Activated CD4-positive, alpha-beta memory T cell treated with anti-CD3 and anti-CD28 coated beads, Interleukin-2, amount 10 ng/mL, durations not matched to agents 7 days and 5 days (primary cell): ENCODE results near the gene DCST1. TPM values are rescaled to one million over a fixed set of nuclear protein-coding genes. Genes with fewer than 3 reads are reported as not detected.

Experiments
- CTCF ChIA-PET: fragments of 350-600 bp; sonication (Branson Sonifier 250); formaldehyde crosslinking; loops from one replicate; lab custom pipeline; 2021; ENCODE audit warnings: antibody characterized with exemption, inconsistent platforms; lab: Charles Lee
- POLR2A ChIA-PET: fragments of 350-600 bp; sonication (Branson Sonifier 250); formaldehyde crosslinking; loops from one replicate; lab custom pipeline; 2021; ENCODE audit warnings: antibody characterized with exemption; lab: Charles Lee
- DNase-seq: peaks from one replicate; pipeline ENCODE4 v3.0.0-alpha.2; 2020
- H3K27ac Mint-ChIP-seq: one replicate; pipeline ENCODE4 v1.8.0; 2021; ENCODE audit warnings: mild to moderate bottlenecking, mixed read lengths
- H3K27me3 Mint-ChIP-seq: one replicate; pipeline ENCODE4 v1.8.0; 2021; ENCODE audit warnings: mixed read lengths
- H3K36me3 Mint-ChIP-seq: one replicate; pipeline ENCODE4 v1.8.0; 2021; ENCODE audit warnings: low read depth, mixed read lengths
- H3K4me1 Mint-ChIP-seq: one replicate; pipeline ENCODE4 v1.8.0; 2021; ENCODE audit warnings: mixed read lengths
- H3K4me3 Mint-ChIP-seq: one replicate; pipeline ENCODE4 v1.8.0; 2021; ENCODE audit warnings: mild to moderate bottlenecking, mixed read lengths
- H3K9me3 Mint-ChIP-seq: one replicate; pipeline ENCODE4 v1.8.0; 2021; ENCODE audit warnings: mixed read lengths
- total RNA-seq, 2 experiments: library from RNA; stranded (reverse); gene quantifications; one replicate each; pipeline ENCODE4 v1.2.3, GENCODE V29; 2021

The DCST1 gene
- total RNA-seq, 2 experiments from 2014 or later, result not detected

DNA sequence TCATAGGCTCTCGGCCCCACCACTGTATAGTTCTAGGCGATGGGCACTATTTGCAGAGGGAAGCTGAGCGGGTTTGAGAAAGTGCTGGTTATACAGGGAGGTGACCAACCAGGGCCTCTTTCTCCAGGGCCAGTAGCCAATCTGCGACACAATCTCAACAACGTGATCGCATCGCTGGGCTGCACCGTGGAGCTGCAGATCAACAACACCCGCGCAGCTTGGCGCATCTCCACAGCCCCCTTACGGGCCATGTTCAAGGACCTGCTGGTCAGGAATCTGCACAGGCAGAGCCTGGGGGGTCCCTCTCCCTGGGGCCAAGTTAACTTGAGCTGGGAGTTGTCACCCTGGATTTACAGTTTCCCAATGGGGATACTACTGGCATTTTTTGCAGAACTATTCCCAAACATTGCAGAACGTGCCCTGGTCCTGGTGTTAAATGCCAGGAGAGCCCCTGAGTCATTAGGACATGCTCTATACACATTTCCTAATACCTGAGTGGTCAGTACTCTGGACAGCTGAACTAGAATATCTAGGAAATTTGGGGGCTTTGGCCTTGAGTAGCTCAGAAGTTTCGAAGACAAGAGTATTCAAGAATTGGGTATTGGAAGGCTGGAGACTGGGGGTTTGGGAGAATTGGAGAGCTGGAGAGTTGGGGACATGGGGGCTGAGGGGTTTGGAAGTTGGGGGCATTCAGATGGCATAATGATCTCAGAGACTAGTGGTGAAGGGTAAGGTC lies 6.9 kb downstream of the DCST1 start:
- peaks cover 14% of the 10 kb centered on the region for H3K27me3 Mint-ChIP-seq
- H3K27ac Mint-ChIP-seq, result no peak overlapping the region
- no peak overlapping the region for H3K4me3 Mint-ChIP-seq
- no peaks in the 10 kb centered on the region for H3K9me3 Mint-ChIP-seq
- no peaks in the 10 kb centered on the region for H3K36me3 Mint-ChIP-seq
- H3K4me1 Mint-ChIP-seq, result peaks cover 18% of the 10 kb centered on the region
- no peak for DNase-seq
- POLR2A ChIA-PET, result interaction anchor here (2.1 kb wide), 1 partner anchor 11 kb away, joined by 9 read pairs; the partner anchor contains the start of gene ADAM15
- CTCF ChIA-PET, result interaction anchor here (1.0 to 12.9 kb wide), 4 partner anchors 11 to 57 kb away, joined by 3 to 107 read pairs (median 10); partner anchors contain the start of genes ADAM15 and FLAD1

DNA sequence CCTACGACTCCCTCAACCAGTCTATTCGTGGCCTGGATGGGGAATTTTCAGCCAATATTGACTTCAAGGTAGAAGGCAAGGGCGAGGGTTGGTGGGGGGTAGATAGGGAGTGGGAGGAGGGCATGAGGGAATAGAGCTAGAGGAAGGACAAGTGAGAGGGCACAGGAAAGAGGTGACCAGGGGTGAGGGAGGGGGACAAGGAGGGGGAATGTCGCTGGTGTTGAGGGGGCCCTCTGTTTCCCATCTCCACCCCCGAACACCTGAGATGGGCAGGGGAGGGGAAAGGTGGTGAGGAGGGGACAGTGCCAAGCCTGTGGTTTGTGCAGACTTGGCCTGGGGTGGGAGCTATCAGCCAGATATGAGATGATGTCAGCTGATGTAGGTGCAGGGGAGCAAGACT lies 9.2 kb downstream of the DCST1 start:
- H3K9me3 Mint-ChIP-seq, result no peaks in the 10 kb centered on the region
- H3K4me3 Mint-ChIP-seq, result no peak overlapping the region
- H3K4me1 Mint-ChIP-seq, result peaks cover 18% of the 10 kb centered on the region
- ChIA-PET CTCF (interaction anchor here (1.3 to 12.9 kb wide), 6 partner anchors 9 to 47 kb away, joined by 3 to 107 read pairs (median 16); partner anchors contain the start of gene ADAM15), POLR2A (interaction anchor here (2.4 kb wide), 1 partner anchor 42 kb away, joined by 7 read pairs; no protein-coding TSS in a partner anchor)
- H3K27ac Mint-ChIP-seq, result no peak overlapping the region
- H3K27me3 Mint-ChIP-seq, result peaks cover 12% of the 10 kb centered on the region
- DNase-seq, result no peak
- no peaks in the 10 kb centered on the region for H3K36me3 Mint-ChIP-seq

DNA sequence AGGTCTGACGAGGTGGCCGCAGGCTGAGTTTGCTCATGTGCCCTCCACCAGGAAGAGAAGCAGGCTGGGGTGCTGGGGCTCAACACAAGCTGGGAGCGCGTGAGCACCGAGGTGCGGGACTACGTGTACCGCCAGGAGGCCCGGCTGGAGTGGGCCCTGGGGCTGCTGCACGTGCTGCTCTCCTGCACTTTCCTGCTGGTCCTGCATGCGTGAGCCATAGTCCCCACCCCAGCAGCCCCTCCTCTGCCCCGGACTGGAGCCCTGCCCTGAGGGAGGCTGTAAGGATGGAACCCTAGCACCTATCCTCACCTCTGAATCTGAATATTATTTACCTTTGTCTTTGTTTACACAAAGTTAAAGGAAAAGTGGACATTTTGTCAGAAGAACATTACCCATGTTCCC lies 9.7 kb downstream of the DCST1 start:
- peaks cover 18% of the 10 kb centered on the region for H3K4me1 Mint-ChIP-seq
- no peak overlapping the region for H3K27ac Mint-ChIP-seq
- ChIA-PET CTCF (interaction anchor here (0.7 to 12.9 kb wide), 13 partner anchors 15 to 483 kb away, joined by 3 to 107 read pairs (median 3); partner anchors contain the start of genes EFNA4 and KRTCAP2), POLR2A (interaction anchor here (2.4 kb wide), 1 partner anchor 42 kb away, joined by 7 read pairs; no protein-coding TSS in a partner anchor)
- no peak for DNase-seq
- H3K9me3 Mint-ChIP-seq, result no peaks in the 10 kb centered on the region
- no peaks in the 10 kb centered on the region for H3K36me3 Mint-ChIP-seq
- H3K4me3 Mint-ChIP-seq, result no peak overlapping the region
- peaks cover 7% of the 10 kb centered on the region for H3K27me3 Mint-ChIP-seq

DNA sequence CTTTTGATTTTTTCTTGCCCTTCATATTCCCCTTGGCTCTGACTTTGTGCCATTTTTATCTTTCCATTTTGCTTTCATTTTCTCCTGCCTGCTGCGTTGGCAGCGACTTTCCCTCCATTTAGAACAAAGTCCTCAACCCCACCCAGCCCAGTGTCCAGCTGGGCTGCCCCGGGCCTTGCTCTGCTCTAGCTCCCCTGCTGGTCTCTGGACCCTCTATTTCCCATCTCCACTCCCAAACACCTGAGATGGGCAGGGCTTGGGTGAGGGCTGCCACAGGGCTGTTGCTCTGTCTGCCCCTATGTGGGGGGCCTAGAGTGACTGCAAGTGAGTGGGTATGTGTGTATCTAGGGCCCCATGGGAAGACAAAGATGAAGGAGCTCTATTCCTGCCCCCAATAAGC lies 10.2 kb downstream of the DCST1 start:
- POLR2A ChIA-PET, result interaction anchor here (1.1 to 2.4 kb wide), 2 partner anchors 18 to 41 kb away, joined by 4 to 7 read pairs; no protein-coding TSS in a partner anchor
- Mint-ChIP-seq H3K27ac (no peak overlapping the region), H3K36me3 (no peaks in the 10 kb centered on the region), H3K9me3 (no peaks in the 10 kb centered on the region), H3K4me1 (peaks cover 17% of the 10 kb centered on the region), H3K4me3 (no peak overlapping the region), H3K27me3 (peaks cover 3% of the 10 kb centered on the region)
- CTCF ChIA-PET, result interaction anchor here (0.6 to 12.9 kb wide), 17 partner anchors 14 to 484 kb away, joined by 3 to 107 read pairs (median 3); partner anchors contain the start of genes EFNA4, KRTCAP2 and SHC1
- no peak for DNase-seq

DNA sequence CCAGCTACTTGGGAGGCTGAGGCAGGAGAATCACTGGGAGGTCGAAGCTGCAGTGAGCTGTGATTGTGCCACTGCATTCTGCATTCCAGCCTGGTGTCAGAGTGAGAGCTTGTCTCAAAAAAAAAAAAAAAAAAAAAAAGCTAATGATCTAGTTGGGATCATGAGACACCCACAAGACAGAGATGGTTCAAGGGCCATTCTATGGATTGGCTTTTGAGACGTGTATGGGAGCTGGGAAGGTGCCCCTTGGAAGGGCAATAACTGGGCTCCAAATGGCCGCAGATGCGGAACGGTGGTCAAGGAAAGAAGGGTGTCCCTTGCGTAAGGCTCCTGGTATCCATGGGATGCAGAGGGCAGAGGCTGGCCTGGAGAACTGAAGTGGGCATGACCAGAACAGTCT lies 10.7 kb downstream of the DCST1 start:
- Mint-ChIP-seq H3K27ac (no peak overlapping the region), H3K27me3 (peaks cover 3% of the 10 kb centered on the region), H3K36me3 (no peaks in the 10 kb centered on the region), H3K4me3 (no peak overlapping the region), H3K4me1 (peaks cover 12% of the 10 kb centered on the region), H3K9me3 (no peaks in the 10 kb centered on the region)
- no peak for DNase-seq
- ChIA-PET POLR2A (interaction anchor here (1.1 to 2.4 kb wide), 3 partner anchors 14 to 41 kb away, joined by 4 to 7 read pairs (median 5); no protein-coding TSS in a partner anchor), CTCF (interaction anchor here (0.6 to 12.9 kb wide), 19 partner anchors 14 to 485 kb away, joined by 3 to 107 read pairs (median 3); partner anchors contain the start of genes EFNA4, KRTCAP2, PYGO2 and SHC1)

DNA sequence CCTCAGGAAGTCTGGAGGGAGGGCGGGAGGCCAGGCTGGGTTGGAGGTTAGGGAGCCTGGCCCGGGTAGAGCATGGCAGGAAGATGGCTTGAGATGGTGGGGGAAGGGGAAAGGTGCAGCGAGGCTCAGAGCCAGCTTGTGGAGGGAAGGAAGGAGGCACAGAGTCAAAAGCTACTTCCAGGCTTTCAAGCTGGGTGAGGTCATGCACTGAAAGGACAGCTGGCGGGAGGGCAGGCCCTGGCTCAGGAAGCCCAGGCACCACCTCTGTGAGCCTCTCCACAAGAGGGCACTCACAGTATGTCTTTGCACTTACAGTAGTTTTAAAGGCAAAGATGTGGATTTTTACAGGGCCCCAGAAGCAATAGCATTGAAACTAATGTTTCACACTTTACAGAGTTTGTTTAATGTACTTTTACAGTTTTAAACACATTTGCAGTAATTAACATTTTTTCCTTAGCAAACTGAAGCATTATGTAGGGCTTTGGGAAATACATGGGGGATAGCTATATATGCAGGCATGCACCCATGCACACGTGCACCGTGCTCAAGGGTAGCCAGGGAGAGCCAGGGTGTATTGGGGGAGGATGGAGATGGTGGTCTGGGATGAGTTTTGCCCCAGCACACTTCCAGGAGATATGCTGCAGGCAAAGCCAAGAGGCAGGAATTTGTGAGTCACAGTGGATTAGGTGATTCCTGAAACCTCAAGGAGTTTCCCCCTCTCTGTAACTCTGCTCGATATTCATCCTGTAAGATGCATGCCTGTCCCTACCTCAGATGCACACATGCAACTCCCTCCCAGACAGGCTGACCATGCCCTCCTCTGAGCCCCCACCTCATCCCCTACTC lies 11.4 kb downstream of the DCST1 start:
- DNase-seq, result peak; percentile 73
- ChIA-PET CTCF (interaction anchor here (1.0 to 12.9 kb wide), 13 partner anchors 13 to 101 kb away, joined by 3 to 107 read pairs (median 5); partner anchors contain the start of genes EFNA4, PYGO2 and SHC1), POLR2A (interaction anchor here (1.1 to 2.4 kb wide), 3 partner anchors 13 to 40 kb away, joined by 4 to 7 read pairs (median 5); no protein-coding TSS in a partner anchor)
- H3K27me3 Mint-ChIP-seq, result peaks cover 3% of the 10 kb centered on the region
- H3K27ac Mint-ChIP-seq, result no peak overlapping the region
- H3K4me3 Mint-ChIP-seq, result no peak overlapping the region
- H3K9me3 Mint-ChIP-seq, result no peaks in the 10 kb centered on the region
- H3K4me1 Mint-ChIP-seq, result peaks cover 17% of the 10 kb centered on the region
- no peaks in the 10 kb centered on the region for H3K36me3 Mint-ChIP-seq

DNA sequence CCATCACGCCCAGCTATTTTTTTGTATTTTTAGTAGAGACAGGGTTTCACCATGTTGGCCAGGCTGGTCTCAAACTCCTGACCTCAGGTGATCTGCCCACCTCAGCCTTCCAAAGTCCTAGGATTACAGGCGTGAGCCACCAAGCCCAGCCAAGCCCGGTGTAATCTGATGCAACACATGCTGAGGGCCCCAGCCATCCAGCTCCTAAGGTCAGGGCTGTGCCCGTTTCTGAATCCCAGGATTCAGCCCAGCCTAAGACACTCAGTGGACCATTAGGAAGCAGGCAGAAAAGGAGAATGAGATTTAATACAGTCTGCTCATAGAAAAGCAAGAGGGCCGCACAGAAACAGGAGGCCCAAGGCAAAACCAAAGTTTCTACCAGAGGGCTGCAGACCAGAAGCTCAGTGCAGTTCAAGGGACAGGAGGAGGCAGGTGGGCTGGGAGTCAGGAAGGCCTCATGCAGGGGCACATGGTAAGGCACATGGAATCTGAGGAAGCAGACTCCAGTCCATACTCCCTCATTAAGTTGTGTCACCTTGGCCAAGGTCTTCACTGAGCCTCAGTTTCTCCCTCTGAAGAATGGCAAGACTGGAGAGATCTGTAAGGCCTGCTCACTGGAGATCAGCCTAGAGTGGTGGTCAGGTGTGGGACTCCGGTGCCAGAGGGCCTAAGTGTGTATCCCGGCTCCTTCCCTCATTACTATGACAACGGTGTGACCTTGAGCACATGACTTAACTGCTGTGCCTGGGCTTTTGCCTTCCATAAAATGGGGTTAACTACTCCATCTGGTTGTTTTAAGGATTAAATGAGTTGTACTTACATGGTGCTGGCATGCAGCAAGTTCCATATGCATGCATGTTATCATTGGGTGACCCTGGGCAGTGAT lies 15.1 kb downstream of the DCST1 start:
- POLR2A ChIA-PET, result no interaction called here
- Mint-ChIP-seq H3K36me3 (no peaks in the 10 kb centered on the region), H3K4me3 (no peak overlapping the region), H3K27me3 (no peaks in the 10 kb centered on the region), H3K27ac (no peak overlapping the region), H3K9me3 (no peaks in the 10 kb centered on the region), H3K4me1 (peaks cover 40% of the 10 kb centered on the region)
- no peak for DNase-seq
- CTCF ChIA-PET, result interaction anchor here (0.6 to 12.9 kb wide), 2 partner anchors 9 to 435 kb away, joined by 4 to 107 read pairs; no protein-coding TSS in a partner anchor

DNA sequence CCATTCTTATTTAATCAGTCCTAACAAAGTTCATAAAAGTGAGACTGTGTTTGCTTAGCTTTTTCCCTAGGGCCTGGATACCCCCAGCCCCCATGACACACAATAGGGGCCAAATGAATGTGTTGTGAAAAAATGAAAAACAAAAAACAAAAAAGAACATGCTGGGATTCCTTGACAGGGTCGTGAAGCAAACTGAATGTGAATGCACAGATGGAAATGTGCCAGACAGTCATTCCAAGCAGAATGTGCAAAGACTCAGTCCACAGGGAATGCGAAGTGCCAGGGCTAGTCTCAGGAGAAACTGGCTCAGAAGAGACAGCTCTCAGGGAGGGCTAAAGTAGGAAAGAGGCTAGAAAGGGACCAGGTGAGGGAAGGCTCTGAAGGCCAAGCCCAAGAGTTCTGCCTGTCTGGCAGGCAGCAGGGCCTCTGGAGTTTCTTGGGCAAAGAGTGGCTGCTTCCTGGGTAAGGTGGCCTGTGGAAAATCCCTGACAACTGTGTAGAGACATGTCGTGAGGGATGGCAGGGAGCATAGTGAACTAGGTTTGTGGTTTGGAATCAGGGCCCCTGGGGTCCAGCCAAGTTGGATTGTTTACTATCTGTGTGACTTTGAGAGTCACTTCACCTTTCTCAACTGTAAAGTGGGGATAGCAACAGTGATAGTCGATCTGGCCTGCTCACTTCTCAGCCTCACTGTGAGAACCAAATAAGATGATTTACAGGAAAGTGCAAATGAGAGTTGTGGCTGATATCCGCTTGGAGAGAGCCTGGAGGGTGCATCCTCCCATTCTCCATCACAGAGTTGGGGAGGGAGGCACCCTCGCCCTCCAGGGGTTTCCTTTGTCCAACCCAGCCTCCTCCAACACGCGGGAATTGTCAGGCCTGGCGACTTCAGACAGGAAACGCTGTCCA lies 16.3 kb downstream of the DCST1 start:
- ChIA-PET POLR2A (interaction anchor here (0.6 to 1.5 kb wide), 10 partner anchors 10 to 582 kb away, joined by 3 to 7 read pairs (median 3); partner anchors contain the start of genes CKS1B and PBXIP1), CTCF (interaction anchor here (1.0 to 12.9 kb wide), 9 partner anchors 8 to 490 kb away, joined by 3 to 107 read pairs (median 16); partner anchors contain the start of genes EFNA4 and KRTCAP2)
- peak overlapping the region; percentile 80 for H3K27ac Mint-ChIP-seq
- DNase-seq, result no peak
- no peaks in the 10 kb centered on the region for H3K27me3 Mint-ChIP-seq
- peak overlapping the region; percentile 84 for H3K4me3 Mint-ChIP-seq
- H3K9me3 Mint-ChIP-seq, result no peaks in the 10 kb centered on the region
- peaks cover 33% of the 10 kb centered on the region for H3K4me1 Mint-ChIP-seq
- H3K36me3 Mint-ChIP-seq, result no peaks in the 10 kb centered on the region

DNA sequence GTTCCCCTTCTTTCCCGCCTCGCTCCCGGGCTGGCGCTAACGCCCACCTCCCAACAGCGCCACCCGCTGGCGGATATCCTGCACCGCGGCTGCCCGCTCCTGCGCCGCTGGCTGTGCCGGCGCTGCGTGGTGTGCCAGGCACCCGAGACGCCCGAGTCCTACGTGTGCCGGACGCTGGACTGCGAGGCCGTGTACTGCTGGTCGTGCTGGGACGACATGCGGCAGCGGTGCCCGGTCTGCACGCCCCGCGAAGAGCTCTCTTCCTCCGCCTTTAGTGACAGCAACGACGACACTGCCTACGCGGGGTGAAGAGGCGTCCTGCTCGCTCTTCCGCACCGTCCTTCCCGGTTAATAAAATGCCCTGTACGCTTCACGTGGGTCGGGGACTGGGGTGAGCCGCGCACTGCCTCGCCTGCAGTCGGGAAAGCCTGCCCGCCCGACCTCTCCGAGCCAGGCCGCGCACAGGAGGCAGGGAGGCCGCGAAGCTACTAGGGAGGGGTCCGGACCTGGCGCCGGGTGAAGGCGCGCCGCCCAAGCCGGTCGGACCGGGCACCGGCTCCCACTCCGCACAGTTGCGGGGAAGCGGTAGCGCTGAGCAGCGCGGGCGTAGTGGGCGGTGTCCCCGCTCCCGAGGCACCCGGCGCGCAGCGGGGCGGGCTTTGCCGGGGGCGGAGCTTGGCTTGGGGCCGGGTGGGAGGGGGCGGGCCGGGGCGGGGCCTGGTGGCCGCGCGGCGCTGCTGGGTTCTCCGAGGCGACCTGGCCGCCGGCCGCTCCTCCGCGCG lies 17.1 kb downstream of the DCST1 start, which contains the start of gene ADAM15:
TSS of gene ADAM15 (plus strand) at position 757 of the 782 bp plus-strand sequence. CDS start 71 bp downstream, outside the sequence.
- H3K27me3 Mint-ChIP-seq, result no peaks in the 10 kb centered on the region
- no peaks in the 10 kb centered on the region for H3K9me3 Mint-ChIP-seq
- peaks cover 3% of the 10 kb centered on the region for H3K36me3 Mint-ChIP-seq
- H3K4me1 Mint-ChIP-seq, result peaks cover 30% of the 10 kb centered on the region
- H3K4me3 Mint-ChIP-seq, result peak within 1 kb of the TSS; percentile 84
- ChIA-PET POLR2A (interaction anchor here (0.6 to 2.2 kb wide), 18 partner anchors 9 to 582 kb away, joined by 3 to 9 read pairs (median 3); partner anchors contain the start of genes CKS1B, FLAD1, PBXIP1 and PMVK), CTCF (interaction anchor here (0.6 to 6.4 kb wide), 24 partner anchors 9 to 491 kb away, joined by 3 to 65 read pairs (median 4); partner anchors contain the start of genes EFNA4, FLAD1, KRTCAP2 and PMVK)
- DNase-seq, result peak; percentile 86
- H3K27ac Mint-ChIP-seq, result peak within 1 kb of the TSS; percentile 80
